Liver (tissue), 3 donors: Measurements from ENCODE around the gene ALB.

ENCODE experiments used
- GABPA ChIP-seq, 2 donors: IDR thresholded peaks in 1 of 2; conservative IDR thresholded peaks in 1 of 2; 2 replicates each; pipeline ENCODE4 v1.6.1; 2016; ENCODE audit warnings: antibody characterized with exemption in 2 of 2, mild to moderate bottlenecking in 1 of 2, moderate library complexity in 1 of 2
- RAD21 ChIP-seq, 2 donors: IDR thresholded peaks; 2 replicates each; pipeline ENCODE4 v1.6.1; 2016; ENCODE audit warnings: antibody characterized with exemption in 2 of 2, mild to moderate bottlenecking in 2 of 2
- TAF1 ChIP-seq: conservative IDR thresholded peaks from 2 replicates; pipeline ENCODE4 v1.6.1; 2016; ENCODE audit warnings: antibody characterized with exemption, mild to moderate bottlenecking
- YY1 ChIP-seq: IDR thresholded peaks from 2 replicates; pipeline ENCODE4 v1.6.1; 2016; ENCODE audit warnings: antibody characterized with exemption, mild to moderate bottlenecking
- TF ChIP-seq, protein P1 (sequence below): fragments of 150-350 bp; IDR thresholded peaks from 2 replicates; pipeline ENCODE4 v1.5.1; 2017; ENCODE audit warnings: improper control_type of control experiment, low read depth, low read length; ENCODE audit not compliant: missing input control
- TF ChIP-seq, protein P2 (sequence below): IDR thresholded peaks from 2 replicates; pipeline ENCODE4 v1.6.1; 2016; ENCODE audit warnings: antibody characterized with exemption, mild to moderate bottlenecking
- donor health status: healthy.
- donor health status: healthy.

DNA sequence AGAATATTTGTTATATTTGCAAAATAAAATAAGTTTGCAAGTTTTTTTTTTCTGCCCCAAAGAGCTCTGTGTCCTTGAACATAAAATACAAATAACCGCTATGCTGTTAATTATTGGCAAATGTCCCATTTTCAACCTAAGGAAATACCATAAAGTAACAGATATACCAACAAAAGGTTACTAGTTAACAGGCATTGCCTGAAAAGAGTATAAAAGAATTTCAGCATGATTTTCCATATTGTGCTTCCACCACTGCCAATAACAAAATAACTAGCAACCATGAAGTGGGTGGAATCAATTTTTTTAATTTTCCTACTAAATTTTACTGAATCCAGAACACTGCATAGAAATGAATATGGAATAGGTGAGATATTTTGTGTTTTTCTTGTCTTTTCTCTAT, 31.9 kb downstream of the ALB start, which contains the start of gene AFP:
- TF ChIP-seq YY1: no peak
- TF ChIP-seq, protein P1, sequence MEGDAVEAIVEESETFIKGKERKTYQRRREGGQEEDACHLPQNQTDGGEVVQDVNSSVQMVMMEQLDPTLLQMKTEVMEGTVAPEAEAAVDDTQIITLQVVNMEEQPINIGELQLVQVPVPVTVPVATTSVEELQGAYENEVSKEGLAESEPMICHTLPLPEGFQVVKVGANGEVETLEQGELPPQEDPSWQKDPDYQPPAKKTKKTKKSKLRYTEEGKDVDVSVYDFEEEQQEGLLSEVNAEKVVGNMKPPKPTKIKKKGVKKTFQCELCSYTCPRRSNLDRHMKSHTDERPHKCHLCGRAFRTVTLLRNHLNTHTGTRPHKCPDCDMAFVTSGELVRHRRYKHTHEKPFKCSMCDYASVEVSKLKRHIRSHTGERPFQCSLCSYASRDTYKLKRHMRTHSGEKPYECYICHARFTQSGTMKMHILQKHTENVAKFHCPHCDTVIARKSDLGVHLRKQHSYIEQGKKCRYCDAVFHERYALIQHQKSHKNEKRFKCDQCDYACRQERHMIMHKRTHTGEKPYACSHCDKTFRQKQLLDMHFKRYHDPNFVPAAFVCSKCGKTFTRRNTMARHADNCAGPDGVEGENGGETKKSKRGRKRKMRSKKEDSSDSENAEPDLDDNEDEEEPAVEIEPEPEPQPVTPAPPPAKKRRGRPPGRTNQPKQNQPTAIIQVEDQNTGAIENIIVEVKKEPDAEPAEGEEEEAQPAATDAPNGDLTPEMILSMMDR: no peak
- TF ChIP-seq TAF1: no peak
- no peak for TF ChIP-seq GABPA (IDR thresholded peaks at IDR 0.05 in 1 of 2, conservative IDR thresholded peaks at IDR 0.05 in 1 of 2)
- TF ChIP-seq, protein P2, sequence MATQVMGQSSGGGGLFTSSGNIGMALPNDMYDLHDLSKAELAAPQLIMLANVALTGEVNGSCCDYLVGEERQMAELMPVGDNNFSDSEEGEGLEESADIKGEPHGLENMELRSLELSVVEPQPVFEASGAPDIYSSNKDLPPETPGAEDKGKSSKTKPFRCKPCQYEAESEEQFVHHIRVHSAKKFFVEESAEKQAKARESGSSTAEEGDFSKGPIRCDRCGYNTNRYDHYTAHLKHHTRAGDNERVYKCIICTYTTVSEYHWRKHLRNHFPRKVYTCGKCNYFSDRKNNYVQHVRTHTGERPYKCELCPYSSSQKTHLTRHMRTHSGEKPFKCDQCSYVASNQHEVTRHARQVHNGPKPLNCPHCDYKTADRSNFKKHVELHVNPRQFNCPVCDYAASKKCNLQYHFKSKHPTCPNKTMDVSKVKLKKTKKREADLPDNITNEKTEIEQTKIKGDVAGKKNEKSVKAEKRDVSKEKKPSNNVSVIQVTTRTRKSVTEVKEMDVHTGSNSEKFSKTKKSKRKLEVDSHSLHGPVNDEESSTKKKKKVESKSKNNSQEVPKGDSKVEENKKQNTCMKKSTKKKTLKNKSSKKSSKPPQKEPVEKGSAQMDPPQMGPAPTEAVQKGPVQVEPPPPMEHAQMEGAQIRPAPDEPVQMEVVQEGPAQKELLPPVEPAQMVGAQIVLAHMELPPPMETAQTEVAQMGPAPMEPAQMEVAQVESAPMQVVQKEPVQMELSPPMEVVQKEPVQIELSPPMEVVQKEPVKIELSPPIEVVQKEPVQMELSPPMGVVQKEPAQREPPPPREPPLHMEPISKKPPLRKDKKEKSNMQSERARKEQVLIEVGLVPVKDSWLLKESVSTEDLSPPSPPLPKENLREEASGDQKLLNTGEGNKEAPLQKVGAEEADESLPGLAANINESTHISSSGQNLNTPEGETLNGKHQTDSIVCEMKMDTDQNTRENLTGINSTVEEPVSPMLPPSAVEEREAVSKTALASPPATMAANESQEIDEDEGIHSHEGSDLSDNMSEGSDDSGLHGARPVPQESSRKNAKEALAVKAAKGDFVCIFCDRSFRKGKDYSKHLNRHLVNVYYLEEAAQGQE: no peak
- no peak for TF ChIP-seq RAD21 (IDR thresholded peaks at IDR 0.05)
